Bronchial epithelial cell (primary cell): ENCODE results near the gene RNASET2. TPM values are rescaled to one million over a fixed set of nuclear protein-coding genes. Genes with fewer than 3 reads are reported as not detected.

Source experiments
- total RNA-seq: library from RNA; depleted of rRNA; stranded (reverse); fragments of >200 nt; gene quantifications from 2 replicates; pipeline ENCODE4 v1.2.1, GENCODE V29; 2014

Gene RNASET2
- total RNA-seq, 1 donor from 2014 or later = 13.2 TPM

Other genes with a start within 250 kb of the RNASET2 start
- 11.8 and 14.0 TPM in 2 replicates for gene CEP43, start 42.8 kb upstream of the RNASET2 start, total RNA-seq
- not detected in 2 replicates for gene CCR6, start 166.5 kb upstream of the RNASET2 start, total RNA-seq
- gene GPR31, start 201.4 kb upstream of the RNASET2 start, total RNA-seq = not detected in 2 replicates